ENCODE measurements around the gene ZNF521. TPM values are rescaled to one million over a fixed set of nuclear protein-coding genes. Genes with fewer than 3 reads are reported as not detected.

The ZNF521 gene
- polyA plus RNA-seq, 3 donors = 31.2 to 41.0 (median 39.2) TPM

DNA sequence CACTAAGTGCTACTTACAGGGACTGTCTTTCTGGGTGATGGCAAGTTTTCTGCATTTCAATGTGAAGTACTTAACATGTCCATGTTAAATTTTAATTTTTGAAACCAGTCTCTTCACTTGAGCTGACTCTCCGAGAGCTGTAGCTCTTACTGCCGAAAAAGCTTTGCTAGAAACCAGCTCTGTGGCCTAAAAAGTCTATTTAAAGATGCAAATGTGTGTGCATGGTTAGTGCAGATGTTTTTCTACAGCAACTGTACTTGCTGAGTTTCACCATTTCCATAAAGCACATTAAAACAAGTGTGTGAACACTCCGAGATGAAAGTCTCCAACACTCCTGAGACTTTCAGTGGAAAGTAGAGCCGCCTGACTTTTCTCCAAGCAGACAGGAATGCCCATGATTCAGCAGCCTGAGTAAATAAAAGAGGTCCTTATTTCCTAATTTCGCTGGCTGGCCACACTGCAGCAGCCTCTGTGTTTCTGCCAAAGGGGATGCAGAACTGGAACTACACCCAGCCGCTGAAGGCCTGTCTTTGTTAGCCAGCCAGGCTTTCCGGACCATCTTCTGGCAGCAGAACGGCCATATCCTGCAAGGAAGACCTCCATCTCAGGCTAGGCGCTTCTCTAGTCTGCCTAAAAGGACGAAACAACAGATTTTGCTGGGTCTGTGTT lies 121.2 kb downstream of the ZNF521 start:
- DNase-seq = no peak

DNA sequence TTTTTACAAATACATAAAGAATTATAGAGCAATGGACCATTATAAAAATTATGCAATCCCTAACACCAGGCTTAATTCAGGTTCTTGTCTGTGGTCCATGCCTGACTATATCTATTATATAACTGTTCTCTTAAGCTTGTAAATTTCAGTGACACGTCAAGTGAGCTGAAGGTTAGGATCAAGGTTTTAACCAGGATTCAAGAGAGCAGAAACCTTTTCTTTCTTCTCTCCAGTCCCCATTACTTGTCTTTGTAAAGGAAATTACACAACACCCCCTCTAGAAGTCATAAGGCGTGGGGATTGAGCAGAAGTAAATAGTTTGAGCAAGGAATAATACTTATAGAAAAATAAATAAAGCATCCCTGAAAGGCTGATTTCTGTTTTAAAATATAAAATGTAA lies 122.0 kb downstream of the ZNF521 start:
- no peak for DNase-seq

DNA sequence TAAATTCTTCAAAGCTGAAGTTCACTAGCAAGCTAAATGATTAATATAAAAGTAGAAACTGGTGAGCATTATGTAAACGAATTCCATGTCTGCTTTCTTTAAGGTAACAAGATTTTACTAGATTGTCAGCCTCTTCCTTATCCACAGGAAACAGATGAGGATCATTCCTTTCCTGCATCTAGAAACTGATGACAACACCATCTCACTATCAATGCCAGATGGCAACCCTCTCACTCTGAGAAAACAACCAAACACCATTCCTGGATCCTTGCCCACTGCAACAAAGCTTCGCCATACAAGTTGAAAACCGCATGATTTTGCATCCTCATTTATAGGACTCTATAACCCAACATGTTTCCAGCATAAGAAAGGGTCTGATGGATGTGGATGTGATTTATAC lies 122.9 kb downstream of the ZNF521 start:
- DNase-seq = no peak

DNA sequence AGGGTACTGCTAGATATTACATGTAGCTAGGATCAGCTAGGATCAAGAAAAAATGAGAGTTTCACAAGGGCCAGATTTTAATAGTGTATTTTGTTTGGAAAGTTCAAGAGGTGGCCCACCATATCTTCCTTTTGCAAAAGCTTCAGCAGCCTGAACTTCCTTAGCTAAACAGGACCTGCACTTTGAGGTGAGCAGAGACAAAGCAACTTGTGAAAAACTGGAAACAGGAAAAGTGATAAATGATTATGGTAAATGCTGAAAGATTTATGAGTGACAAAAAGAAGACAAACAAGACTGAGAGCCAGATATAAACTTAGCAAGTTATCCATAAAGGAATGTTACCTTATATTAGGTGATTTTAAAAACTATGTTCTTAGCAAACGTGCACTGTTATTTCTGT lies 123.6 kb downstream of the ZNF521 start:
- DNase-seq = no peak

DNA sequence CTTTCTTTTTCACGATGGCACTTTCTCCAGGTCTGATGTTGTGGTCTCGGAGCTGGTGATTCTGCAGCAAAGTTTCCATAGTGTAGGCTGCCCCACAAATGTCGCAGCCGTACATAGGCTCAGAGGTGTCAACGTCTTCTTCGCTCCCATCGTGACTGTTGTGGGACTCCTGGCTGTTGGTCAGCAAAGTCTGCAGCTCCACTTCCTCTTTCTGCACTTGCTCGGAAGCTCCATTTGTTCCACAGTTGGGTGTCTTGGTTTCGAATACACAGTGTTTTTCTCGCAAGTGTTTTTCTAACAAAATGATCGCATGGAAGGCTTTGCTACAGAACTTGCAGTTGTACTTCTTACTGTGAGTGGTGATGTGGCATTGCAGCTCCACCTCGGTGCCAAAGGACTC lies 126.8 kb downstream of the ZNF521 start:
- DNase-seq = no peak

DNA sequence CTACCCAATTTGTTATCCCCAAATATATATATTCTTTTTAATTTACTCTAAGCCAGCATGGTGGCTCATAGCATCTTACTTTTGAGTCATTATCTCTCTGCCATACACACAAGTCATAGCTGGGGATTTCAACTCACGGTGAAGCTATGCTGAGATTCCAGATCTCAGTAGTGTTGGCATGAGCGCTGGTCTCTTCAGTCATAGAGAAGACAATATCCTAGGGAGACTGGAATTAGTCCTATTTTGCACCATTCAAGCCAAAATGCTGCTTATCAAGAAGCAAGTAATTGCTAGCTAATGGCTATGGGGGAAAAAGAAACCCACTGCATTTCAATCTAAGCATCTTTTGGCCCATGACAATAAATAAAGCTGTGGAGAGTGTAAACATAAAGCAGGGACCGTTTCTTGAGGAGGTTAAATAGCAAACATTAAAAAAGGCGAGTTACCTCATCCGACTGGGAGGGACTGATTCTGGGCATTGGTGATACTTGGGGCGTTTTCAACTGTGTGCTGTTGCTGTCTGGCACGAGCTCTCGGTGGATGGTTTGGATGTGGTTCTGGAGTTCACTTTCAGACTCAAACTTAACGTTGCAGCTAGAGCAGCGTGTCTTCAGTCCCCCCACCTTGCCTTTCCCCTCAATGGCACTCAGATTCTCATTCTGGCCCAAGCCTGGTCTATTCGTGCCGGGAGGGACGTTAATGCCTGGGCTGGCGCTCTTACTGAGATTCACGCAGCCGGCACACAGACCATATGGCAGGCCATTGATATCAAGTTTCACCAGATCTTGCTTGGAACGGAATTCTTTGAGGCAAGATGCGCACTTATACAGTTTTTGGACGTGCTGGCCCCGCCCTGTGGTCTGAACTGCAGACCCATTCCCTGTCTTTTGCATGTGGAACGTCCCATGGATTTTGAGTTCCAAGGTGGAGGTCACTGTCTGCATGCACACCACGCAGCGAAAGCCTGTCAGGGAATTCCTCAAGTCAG lies 127.8 kb downstream of the ZNF521 start:
- DNase-seq = no peak

DNA sequence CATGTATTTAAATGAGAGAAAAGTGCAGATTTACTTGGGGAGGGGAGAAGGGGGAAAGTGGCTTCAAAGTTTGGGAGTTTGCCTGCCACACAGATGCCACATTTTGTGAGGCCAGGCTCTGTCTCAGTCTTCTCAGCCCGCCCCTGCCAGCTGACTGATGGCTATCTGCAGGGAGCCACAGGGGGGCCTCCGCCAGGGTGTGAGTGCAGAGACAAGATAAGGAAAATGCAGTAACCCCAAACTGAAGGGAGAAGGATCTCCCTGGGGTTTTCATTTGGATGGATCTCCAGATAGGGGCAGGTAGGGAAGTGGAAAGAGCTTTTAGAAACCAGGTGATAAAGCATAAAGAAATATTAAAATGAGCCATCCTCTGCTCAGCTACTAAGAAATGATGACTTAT lies 128.8 kb downstream of the ZNF521 start:
- no peak for DNase-seq

DNA sequence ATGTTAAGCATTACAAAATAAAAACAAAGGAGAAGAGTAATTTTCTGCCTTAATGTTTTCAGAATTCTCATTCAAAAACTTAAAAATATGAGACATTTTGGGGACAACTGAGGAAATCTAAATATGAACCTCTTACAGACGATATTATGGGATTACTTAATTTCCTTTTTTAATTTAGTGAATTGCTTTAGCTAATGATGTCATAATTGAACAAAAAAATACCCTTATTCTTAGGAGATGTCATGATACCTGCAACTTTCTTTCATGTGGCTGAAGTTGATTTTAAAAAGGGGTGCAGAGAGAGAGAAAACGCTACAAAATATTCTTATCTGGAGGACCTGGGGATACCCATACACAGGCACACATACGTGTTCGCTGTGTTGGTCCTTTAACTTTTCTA lies 129.3 kb downstream of the ZNF521 start:
- no peak for DNase-seq

DNA sequence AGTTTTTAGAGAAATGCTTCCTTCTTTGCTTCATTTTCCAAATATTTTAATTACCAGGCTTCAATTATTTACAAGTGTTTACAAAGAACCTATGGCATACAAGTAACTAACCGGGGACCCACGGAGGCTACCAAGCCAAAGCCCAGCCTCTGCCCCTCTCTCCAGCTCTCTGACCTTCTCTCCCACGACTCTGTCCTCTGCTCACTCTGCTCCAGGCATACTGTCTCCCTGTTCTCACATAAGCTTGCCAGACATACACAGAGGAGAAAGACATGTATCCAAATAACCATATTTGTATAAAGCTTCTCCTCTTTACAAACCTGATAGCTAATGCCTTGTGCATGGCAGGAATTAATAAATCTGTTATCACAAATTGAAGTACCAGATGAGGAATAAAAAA lies 141.3 kb downstream of the ZNF521 start:
- no peak for DNase-seq

DNA sequence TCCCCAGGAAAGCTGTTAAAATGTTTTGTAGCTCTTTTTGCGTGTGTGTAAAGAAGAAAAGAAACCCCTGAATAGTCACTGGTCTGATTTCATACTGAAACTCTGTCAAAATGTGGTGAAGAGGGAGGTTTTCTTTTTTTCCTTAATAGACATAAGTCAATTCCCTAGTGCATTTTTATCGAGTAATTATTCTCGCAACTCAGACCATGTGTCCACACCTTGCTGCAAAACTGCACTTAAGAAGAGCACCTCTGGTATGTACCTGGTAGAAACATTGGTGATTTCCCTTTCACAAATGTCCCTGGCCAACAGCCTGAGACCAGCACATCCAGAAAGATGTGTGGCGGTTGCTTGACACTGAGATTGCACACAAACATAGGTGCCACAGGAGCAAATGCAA lies 159.9 kb downstream of the ZNF521 start:
- no peak for DNase-seq

DNA sequence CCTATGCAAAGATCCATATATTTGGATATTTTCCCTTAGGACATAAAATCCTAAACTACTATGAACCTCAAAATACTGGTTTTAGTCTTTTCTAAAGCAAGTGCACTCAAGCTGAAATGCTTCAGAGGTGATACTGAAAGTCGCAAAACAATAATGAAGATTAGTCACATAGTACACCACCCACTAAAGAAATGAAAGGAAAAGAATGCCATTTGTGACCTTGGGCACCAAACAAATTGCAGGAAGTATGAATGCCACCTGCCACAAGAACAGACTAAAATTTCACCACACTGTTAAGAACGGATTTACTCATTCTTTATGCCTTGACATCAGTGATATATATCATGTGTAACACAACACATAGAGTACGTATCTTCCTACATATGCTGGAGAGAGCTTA lies 161.5 kb downstream of the ZNF521 start:
- no peak for DNase-seq

DNA sequence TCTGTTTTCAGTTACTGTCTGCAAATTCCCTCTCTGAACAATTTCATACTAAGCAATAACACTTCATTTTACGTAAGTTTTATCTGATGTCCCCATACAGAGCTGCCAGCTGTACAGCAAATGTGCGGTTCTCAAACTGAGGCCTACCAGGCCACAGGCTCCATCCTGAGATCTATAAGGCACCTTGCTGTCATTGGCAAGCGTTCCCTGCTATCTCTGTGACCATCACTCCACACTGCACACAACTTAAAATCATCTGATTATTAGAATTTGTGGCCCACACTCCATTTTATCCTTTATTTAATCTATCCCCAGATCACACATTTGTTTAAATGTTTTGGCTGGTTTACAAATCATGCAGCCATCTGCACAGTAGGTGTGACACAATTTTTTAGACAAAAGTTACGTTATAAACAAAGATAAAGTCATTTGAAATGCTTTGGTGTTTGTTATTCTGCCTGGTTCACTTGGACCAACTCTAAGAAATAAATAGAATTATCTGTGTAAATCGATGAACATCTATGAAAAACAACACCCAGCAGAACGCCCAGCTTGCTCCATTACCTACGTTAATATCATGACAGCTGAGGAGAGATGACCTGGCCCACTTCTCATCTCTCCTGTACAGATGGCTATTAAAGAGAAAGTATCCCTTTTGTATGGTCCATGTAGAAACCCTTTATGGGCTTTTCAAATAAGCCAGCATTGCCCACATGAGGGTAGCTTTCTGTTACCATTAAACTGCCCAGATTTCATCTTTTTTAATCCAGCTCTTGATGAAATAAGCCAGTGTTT lies 162.4 kb downstream of the ZNF521 start:
- DNase-seq = no peak

DNA sequence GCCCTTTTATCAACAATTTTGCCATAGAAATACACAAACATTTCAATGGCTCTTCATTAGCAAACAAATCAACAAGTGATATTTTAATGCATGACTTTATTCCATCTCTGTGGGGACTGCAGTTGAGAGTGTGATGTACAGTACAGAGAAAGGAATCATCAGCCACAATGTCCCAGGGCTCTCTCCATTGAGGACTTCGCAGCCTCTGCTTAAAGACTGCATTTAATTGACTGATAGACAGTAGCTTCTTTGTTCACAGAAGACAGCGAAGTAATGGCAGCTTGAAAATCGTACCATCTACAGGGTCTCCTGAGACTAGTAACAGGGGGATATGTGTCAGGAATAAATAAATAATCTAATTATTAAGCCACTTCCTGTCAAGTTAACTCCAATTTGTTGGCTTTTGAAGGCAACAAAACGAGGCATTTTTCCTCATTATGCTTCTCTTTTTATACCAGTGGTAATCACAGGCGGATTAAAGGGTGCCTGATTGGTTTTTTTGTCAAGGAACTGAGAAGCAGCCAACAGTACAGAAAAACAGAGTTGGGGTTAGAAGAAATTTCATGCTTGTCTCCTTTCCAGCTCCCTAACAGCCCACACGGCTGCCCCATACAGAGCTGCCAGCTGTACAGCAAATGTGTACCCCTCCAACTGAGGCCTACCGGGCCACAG lies 164.3 kb downstream of the ZNF521 start:
- DNase-seq = no peak

DNA sequence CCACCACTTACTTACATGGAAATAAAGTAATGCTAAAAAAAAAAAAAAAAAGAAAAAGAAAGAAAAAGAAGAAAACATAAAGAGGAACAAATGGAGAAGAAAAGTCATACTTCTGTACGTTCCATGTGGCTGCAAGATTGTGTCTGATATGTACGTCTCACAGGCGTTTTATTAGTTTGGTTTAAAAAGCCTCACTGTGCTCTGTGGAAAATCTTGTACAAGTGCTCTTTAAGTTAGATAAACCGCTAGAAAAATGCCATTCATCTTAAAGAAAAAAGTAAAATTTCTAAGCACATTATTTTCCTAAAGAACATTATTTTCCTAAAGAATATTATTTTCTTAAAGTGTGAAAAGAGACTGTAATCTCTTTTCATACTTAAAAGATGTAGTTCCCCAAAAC lies 165.1 kb downstream of the ZNF521 start:
- no peak for DNase-seq

DNA sequence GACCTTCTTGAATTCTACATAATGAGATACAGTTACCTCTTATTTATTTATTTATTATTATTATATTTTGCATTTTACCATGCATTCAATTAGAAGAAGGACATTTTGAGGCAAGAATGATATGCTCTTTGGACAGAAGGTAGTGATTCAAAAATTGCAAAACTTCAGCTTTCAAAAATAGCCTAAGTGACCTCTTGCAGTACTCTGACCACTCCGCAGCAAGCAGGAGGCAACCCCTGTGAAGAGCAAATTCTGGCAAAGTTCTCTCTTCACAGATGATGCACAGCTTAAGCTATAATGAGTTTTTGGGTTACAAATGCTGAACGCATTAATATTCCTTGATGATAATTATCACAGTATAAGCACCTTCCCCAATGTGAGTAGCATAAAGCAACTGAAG lies 170.0 kb downstream of the ZNF521 start:
- no peak for DNase-seq

DNA sequence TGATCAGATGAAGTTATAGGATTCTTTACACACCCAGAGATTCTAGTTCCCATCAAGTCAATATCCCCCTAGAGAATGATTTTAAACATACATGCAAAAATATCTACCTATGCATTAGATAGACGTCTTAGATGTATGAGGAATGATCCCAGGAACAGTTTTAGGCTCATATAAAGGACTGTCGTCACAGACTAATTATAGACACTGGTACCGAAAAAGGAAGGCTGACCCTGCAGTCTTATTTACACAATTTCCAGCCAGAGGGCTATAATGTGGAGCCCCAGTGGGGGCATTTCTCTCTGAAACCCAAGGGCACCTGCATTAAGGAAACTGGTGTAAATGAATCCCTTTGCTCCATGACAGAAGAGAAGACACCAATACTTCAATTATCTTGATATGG lies 170.4 kb downstream of the ZNF521 start:
- DNase-seq = no peak

DNA sequence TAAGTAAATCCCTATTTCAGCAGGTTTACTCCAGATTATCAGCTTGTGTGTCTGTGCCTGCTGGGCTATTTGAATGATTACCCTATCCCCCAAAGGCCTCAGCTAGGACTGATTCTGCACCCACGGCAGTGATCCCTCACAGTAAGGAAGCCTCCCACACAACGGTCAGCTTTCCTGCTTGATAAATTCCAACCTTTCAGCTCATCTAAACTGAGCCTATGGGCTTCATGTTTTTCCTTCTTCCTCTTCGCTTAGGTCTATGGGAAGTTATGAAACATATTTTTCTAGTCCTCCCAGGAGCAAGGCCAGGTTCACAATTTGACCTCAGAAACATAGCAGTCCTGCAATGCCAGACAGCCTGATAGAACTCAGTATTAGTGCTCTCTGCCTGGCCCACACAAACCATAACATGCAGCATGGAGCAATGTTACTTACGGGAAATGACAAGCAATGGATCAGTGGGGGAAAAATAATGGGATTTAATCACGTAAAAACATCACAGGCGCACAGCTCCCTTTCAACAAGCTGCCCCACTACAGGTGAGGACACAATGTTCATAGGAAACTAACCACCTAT lies 170.9 kb downstream of the ZNF521 start:
- peak; percentile 26 for DNase-seq

DNA sequence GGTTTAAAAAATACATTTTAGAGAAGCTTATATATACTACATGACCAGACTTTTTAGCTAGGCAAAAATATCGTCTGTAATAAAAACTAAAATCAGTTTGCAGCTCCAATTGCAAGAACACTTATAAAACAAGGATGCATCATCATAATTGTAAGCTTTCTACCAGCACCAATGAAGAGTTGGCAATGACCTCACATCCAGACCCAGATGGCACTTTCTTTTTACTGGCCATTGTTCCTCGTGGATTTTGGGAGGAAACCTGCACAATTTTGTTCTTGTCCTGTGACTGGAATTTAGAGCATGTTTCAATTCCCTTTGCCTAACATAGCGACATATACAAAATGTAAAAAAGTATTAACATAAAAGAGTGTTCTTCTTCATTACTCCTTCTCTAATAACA lies 174.3 kb downstream of the ZNF521 start:
- DNase-seq = no peak

DNA sequence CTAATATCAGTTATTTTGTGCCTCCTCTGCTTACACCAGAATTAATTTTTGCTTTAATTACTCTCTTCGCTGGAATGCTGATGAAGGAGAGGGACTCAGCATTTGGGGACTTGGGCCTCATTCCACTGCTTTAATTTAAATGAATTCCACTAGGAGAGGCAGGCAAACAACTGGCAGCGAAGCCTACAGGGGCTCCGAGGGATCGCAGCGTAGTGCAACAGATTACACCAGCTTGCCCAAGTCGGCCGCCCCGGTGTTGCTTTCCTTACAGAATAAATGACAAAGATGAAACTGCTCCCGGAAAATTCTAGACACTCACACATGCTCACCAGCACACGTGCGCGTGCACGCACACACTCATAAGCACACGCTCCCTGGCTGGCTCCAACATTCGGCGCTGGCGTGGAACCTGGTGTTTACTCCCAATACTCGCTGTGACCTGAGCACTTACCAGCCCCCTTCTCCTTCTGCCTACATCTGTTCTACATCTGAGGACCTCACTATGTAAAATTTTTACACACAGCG lies 175.4 kb downstream of the ZNF521 start:
- no peak for DNase-seq

DNA sequence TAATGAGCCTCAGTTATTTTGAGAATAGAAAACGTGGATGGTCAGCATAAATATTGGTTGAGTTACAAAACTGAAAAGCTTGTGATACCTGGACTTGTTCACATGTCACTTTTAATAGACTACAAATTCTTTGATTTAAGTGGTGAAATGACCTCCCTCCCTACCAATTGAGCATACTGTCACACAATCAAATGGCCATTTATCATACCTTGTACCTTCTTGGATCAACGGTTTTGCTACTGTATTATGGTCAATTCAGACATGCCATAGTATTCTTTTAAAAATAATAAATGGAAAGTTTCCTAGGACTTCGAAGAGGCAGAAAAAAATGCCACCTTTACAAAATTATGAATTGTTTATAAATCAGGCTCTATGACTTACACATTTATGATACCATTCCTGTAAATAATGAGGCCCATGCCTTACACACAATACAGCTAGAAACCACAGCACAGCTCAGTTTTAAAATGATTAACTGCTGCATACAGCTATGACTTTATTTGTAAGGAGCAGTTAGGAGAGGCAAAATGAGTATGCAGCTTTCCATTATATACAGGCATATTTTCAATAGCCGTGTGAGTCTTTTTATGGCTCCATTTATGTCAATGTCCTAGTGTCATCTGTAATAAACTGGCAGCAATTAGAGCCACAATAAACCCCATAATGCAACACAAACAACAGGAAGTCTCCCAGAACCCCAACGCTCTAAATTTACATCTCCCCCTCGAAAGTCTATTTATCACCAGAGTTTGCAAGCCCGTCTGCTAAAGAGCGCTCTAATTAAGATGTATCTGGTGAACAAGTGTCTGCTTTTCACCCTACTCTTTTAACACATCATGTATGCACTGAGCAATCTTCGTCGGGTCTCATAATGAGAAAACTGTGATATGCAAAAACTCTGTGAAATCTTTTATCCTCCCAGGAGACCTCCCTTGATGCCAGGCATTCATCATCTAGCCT lies 176.1 kb downstream of the ZNF521 start:
- DNase-seq = peak; percentile 27
